Endometrial microvascular endothelial cells (primary cell): Measurements from ENCODE around the gene SRP14. TPM values are rescaled to one million over a fixed set of nuclear protein-coding genes. Genes with fewer than 3 reads are reported as not detected.
"Not testable (repeated sequence)": the region's sequence is repeated elsewhere in the genome, so short reads cannot be mapped to it uniquely, and the experiment has no call there.

Experiments
- in situ Hi-C: cut with HindIII; loops from 2 replicates; pipeline ENCODE4 v1.10.0; 2017; ENCODE audit warnings: low sequenced_read_pairs, low pct_unique_long_range_greater_than_20kb; ENCODE audit errors: inconsistent ontology term
- total RNA-seq: library from RNA; depleted of rRNA; stranded (reverse); fragments of >200 nt; gene quantifications from one replicate; pipeline ENCODE4 v1.2.3, GENCODE V29; 2015; ENCODE audit errors: inconsistent ontology term

SRP14 gene
- total RNA-seq, 1 donor from 2014 or later = 228 TPM

DNA sequence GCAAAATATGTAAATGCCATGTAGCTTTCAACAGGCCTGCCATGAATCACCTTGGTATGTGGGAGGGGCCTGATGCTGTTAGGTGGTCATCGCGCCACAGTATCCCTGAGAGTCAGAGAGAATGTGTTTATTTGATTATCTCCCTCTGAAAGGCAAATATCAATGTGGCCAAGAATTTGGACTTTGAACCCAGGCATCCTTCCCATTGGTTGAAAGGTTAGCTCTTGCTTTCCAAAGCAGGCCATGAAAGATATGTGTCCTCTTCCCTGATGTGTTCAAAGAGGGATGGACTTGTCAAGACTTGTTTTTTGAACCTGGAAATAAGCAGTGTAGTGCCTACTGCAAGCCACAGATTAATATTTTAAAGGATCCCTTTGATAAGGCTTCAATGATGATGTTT lies 36.7 kb downstream of the SRP14 start:
- in situ Hi-C loops = no loop called here

GRCh38 chr15:39999538-40000200 lies 39.3 kb downstream of the SRP14 start:
- in situ Hi-C loops = no loop called here

GRCh38 chr15:39998511-39999077 lies 40.4 kb downstream of the SRP14 start:
- in situ Hi-C loops = no loop called here

DNA sequence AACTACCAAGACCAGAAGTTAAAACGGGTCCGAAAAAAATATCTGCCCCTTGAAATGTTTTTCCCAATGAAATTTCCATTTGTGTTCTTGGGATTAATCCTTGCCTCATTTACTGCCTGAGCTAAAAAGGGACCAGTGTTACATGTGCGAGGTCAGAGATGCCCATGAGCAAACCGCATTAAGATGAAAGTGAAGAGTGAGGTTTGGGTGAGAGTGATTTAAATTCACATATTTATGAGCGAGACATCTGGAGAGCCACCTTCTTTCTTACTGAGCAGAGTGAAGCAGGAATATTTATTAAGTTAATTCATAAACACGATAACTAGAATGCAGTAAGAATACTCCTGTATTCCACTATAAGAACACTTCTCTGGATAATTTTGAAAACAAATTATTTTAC lies 41.3 kb downstream of the SRP14 start:
- in situ Hi-C loops = no loop called here

DNA sequence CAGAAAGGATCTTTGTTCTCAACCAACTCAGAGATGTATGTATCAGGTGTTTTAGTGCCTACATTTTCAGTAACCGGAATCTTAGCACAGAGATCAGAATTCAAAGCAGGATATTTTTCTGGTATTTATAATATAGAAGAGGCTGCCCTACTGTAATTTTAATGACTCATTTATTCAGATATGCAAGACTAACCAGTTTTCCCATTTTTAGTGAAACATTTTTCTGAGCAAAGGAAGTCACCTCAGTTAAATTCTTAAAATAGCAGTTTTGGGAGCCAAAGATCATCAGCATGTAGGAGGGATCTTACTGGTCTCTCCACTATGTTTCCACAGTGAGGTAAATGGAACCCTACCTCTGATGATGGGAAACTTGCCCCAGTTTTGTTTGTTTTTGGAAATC lies 42.0 kb downstream of the SRP14 start:
- in situ Hi-C loops = no loop called here

GRCh38 chr15:39996228-39996627 lies 42.8 kb downstream of the SRP14 start:
- in situ Hi-C loops = not testable (repeated sequence)

DNA sequence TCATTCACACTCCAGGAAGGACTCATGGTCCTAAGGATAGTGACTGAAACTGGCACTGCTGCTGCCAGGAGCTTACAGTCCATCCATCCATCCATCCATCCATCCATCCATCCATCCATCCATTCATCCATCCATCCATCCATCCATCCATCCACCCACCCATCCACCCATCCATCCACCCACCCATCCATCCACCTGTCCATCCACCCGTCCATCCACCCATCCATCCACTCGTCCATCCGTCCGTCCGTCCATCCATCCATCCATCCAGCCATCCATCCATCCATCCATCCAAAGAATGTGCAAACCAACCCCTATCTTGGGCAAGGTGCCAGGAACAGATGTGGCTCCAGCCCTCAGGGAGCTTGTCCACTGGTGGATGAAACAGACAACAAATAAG lies 46.0 kb downstream of the SRP14 start:
- in situ Hi-C loops = not testable (repeated sequence)

DNA sequence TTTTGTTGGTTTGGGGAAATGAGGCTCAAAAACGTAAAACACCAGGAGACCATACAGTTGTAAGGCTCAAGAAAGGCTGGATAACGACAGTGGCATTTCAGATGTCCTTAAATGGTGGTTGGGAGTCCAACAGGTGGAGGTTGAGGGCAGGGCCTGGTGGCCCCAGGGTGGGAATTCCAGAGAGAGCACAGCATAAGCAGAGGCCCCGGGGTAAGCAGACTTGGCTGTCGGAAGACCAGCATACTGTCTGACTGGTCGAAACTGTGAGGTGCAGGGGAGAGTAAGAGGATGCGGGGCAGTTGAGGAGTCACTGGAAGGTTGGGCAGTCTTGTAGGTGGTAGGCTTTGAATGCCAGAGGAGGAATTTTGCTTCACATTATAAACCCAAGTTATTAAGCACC lies 48.3 kb downstream of the SRP14 start:
- in situ Hi-C loops = no loop called here

DNA sequence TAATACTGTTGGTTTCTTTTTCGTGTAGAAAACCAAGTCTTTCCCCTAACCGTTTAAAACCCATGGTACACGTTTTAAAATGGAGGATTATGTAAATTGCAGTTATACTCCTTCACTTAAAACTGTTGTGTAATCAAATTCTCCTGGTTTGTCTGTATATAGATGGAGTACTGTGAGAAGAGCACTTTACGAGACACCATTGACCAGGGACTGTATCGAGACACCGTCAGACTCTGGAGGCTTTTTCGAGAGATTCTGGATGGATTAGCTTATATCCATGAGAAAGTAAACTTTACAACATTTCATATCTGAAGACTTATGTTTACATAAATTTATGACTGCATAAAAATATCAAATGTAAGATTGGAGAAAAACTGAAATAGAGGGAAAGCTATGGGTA lies 51.2 kb downstream of the SRP14 start:
- in situ Hi-C loops = no loop called here

Other genes starting within 250 kb of the SRP14 start
- gene GPR176, start 118.9 kb downstream of the SRP14 start, total RNA-seq = 26.5 TPM
- 66.6 TPM for gene EIF2AK4, start 105.1 kb downstream of the SRP14 start, total RNA-seq
- gene BMF, start 69.7 kb upstream of the SRP14 start, total RNA-seq = 5.2 TPM
- 74.1 TPM for gene BUB1B, start 121.9 kb upstream of the SRP14 start, total RNA-seq
- gene PAK6, start 199.9 kb upstream of the SRP14 start, total RNA-seq = not detected
- gene ANKRD63, start 243.9 kb upstream of the SRP14 start, total RNA-seq = not detected